ENCODE results near the gene MED20.
A peak's percentile ranks its signal among the peaks of the same experiment; 100 is the strongest.
"Not testable (repeated sequence)": the region's sequence is repeated elsewhere in the genome, so short reads cannot be mapped to it uniquely, and the experiment has no call there.

The MED20 gene, protein sequence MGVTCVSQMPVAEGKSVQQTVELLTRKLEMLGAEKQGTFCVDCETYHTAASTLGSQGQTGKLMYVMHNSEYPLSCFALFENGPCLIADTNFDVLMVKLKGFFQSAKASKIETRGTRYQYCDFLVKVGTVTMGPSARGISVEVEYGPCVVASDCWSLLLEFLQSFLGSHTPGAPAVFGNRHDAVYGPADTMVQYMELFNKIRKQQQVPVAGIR

GRCh38 chr6:41920921-41921711 is at the start of gene MED20, which contains the start of gene BYSL:
Gene MED20 (minus strand): TSS chr6:41921139. CDS start chr6:41921018, 121 bp downstream.
Gene BYSL (plus strand): TSS chr6:41921499. CDS start chr6:41921563, 64 bp downstream.
- DNase-seq, result peak; percentile 96

- DNase-seq, result peak; percentile 79
Observed at GRCh38 chr6:41970436-41970846, 49.5 kb upstream of the MED20 start.

- no peak for DNase-seq
Observed at GRCh38 chr6:41967312-41968287, 46.7 kb upstream of the MED20 start.

- DNase-seq, result no peak
Observed at GRCh38 chr6:41966961-41967311, 46.0 kb upstream of the MED20 start.

DNA sequence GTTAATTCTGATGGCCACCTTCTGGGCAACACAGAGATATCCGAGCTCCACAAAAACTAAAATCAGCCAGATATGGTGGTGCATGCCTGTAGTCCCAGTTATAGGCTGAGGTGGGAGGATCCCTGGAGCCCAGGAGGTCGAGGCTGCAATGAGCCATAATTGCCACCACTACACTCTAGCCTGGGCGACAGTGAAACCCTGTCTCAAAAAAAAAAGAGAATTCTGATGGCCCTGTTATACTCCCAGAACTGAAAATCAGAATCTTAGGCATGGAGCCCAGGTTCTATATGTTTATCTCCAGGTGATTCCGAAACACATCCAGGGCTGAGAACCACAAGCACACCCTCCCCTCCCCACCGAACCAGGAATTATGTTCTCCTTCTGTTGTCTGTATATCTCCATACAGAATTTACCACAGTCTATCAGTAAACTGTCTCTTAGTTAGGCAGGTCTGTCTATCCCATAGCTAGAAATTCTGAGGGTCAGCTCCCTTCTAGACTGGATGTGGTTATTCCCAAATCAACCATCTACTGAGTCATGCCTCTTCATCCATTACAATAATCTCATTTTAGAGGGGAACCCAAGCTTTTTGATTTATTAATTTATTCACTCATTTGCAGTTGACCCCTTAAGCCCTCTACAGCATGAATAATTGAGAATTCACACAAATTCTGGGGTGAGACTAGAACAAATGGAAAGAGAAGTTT is 45.4 kb upstream of the MED20 start:
- DNase-seq, result no peak

DNA sequence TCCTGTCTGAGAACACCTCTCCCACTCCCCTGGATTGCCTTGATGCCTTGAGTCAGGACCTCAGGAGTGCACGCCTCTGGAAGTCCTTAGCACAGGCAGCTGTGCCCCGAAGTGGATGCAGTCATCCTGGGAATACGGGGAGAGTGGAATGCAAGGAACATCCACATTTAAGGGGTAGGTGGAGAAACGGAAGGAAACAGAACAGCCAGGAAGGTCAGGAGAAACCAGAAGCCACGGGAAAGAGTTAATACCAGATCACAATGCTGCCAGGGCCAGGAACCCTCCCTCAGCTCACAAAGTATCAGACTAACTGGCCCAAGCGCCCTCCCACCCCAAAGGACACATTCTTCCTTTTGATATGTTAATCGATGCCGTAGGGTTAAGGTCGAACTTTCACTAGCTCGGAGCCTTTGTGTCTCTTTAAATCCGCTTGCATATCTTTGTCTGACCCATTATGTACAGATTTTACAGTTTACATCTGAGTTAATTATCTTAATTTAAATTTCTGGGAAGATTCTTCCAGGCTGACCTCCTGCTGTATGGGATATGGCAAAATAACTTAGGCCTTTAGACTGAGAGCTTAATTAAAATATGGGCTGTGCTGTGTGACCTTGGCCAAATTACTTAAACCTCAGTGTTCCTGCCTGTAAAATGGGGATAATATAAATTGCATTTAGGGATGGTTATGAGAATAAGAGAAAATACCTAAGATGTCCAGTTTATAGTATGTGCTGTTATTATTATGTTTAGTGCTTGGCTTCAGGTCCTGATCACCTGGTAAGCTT is 44.7 kb upstream of the MED20 start:
- no peak for DNase-seq

GRCh38 chr6:41964201-41964887 is 43.4 kb upstream of the MED20 start:
- peak; percentile 37 for DNase-seq

GRCh38 chr6:41963371-41963770 is 42.4 kb upstream of the MED20 start:
- no peak for DNase-seq

DNA sequence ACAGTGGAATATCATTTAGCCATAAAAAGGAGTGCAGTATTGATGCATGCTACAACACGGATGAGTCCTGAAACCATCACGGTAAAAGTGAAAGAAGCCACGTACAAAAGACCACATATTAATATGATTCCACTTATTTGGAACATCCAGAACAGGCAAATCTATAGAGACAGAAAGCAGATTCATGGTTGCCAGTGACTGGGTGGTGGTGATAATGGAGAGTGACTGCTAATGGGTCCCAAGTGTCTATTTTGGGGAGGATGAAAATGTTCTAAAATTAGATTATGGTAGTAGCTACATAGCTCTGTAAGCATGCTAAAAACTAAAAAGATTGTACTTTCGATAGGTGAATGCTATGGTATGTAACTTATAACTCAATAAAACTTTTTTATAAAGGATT is 39.1 kb upstream of the MED20 start:
- no peak for DNase-seq

DNA sequence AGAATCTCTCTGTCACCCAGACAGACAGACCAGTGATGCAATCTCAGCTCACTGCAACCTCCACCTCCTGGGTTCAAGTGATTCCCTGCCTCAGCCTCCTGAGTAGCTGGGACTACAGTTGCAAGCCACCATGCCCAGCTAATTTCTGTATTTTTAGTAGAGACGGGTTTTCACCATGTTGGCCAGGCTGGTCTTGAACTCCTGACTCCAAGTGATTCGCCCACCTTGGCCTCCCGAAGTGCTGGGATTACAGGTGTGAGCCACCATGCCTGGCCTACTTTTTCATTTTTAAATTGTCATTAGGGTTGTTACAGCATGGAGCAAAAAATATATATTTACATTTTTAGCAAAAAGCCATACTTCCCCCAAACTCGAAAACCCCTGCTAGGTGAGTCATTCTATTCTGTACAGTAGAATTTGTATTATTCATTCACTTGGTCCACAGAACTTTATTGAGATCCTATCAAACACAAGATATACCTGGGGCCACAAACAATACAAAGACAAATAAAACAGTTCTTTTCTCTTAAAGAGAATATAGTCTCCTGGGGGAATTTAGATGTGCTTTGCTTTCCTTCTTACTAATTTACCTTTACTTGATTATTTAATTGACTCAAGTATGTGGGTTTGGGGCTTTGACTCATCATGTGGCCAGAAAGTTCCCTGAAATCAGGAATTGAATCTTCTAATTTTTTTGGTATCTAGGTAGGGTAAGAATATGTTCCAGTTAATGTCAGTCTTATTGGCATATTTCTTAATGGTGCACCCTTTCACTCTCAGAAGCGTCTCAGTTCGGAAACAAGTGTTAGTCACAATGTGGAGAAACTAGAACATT is 37.3 kb upstream of the MED20 start:
- DNase-seq, result peak; percentile 54

GRCh38 chr6:41957117-41957516 is 36.2 kb upstream of the MED20 start:
- no peak for DNase-seq

DNA sequence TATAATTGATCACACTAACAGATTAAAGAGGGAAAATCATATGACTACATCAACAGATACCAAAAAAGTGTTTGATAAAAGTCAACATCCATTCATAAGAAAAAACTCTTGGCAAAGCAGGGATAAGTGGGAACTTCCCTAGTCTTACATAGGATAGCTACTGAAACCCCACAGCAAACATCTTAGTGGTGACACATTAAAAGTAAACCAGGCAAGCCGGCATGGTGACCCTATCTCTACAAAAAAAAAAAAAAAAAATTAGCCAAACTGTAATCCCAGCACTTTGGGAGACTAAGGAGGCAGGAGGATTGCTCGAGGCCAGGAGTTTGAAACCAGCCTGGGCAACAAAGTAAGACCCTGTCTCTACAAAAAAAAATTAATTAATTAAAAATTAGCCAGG is 34.5 kb upstream of the MED20 start:
- no peak for DNase-seq

DNA sequence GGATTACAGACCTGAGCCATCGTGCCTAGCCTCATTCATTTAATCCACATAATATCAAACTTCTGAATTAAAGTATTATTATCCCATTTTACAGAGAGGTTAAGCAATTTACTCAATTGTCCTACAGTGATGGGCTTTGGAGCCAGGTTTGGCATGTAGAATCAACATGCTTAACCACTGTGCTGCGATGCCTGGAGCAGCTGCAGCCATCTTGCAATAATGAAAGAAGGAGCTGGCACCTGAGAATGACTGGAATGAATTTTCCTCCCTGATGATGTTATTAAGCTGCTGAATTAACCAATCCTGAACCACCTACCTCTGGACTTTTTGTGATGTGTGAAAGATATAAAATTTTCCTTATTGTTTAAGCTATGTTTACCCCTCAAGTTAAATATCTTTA is 33.7 kb upstream of the MED20 start:
- no peak for DNase-seq

DNA sequence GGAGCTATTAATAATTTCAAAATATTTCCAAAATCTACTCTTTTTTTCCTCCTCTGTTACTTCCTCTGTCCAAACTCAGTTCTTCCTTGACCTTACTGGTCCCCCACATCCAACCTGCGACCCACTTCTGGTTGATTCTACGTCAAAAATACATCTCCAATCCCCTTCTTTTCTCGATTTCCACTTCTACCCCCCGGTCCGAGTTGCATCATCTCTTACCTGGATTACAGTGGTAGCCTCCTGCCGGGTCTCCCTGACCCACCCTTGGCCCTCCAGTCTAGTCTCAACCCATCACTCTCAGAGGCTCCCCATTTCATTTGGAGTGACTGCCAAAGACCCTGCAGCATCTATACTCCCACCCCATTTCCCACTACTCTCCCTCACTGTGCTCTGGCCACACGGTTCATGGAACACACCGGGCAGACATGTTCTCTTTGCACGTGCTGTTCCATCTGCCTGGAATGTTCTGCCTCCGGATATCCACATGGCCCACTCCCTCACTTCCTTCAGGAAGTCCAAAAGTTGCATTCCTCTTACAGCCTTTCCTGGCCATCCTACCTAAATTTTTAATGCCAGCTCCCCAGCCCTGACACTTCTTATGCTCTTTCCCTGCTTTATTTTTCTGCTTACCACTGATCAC is 26.8 kb upstream of the MED20 start:
- no peak for DNase-seq

DNA sequence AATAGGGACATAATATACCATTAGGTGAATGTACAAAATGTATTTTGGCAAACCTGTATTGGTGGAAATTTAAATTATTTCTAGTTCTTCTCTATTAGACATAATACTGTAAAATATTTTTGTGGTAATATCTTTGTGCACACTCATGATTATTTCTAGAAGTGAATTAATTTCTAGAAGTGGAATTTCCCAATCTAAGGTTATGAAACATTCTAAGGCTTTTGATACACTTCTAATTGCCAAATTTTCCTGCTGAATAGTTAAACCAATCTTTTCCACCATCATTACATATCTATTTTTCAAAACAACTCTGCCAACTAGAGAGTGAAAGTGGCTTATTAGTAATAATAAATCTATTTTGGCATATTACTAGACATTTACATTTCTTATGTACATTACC is 22.5 kb upstream of the MED20 start:
- DNase-seq, result no peak

DNA sequence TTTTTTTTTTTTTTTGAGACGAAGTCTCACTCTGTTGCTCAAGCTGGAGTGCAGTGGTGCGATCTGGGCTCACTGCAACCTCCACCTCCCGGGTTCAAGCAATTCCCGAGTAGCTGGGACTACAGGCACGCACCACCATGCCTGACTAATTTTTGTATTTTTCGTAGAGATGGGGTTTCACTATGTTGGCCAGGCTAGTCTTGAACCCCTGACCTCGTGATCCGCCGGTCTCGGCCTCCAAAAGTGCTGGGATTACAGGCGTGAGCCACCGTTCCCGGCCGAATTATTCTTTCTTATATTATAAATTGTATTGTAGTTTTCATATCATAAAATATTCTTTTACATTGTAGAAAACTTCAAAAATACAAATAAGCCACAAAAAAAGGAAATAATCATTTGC is 21.9 kb upstream of the MED20 start:
- not testable (repeated sequence) for DNase-seq

DNA sequence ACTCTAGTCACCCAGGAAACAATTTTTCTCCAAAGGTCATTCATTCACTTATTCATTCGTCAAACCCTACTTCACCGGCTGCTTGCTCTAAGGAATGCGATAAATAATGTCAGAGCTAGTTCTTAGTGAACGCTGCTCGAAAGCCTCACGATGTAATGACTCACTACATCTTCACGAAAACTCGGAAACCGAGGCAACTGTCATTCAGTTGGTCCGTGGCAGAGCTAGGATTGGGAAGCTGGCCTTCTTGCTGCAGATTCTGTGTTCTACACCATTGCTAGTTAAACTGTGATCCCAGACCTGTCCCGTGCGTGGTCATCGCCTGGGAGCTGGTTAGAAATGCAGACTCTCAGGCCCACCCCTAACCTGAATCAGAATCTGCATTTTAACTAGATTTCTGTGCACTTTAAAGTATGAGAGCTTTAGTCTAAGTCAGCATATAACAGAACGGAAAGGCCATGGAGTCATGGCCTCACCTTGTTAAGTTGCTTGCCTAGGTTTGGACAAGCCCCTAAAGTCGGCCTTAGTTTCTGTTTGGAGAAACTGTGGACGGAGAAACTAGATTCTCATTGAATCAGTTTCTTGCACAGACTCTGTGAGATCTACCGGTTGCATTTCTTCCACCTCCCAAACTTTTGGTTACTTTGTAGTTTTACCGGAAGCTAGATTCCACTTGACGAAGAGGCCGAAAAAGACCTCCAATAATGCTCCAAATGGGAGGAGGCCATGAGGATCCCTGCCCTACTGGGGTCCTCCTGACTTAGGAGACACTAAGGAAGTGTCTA is 21.3 kb upstream of the MED20 start:
- DNase-seq, result no peak

DNA sequence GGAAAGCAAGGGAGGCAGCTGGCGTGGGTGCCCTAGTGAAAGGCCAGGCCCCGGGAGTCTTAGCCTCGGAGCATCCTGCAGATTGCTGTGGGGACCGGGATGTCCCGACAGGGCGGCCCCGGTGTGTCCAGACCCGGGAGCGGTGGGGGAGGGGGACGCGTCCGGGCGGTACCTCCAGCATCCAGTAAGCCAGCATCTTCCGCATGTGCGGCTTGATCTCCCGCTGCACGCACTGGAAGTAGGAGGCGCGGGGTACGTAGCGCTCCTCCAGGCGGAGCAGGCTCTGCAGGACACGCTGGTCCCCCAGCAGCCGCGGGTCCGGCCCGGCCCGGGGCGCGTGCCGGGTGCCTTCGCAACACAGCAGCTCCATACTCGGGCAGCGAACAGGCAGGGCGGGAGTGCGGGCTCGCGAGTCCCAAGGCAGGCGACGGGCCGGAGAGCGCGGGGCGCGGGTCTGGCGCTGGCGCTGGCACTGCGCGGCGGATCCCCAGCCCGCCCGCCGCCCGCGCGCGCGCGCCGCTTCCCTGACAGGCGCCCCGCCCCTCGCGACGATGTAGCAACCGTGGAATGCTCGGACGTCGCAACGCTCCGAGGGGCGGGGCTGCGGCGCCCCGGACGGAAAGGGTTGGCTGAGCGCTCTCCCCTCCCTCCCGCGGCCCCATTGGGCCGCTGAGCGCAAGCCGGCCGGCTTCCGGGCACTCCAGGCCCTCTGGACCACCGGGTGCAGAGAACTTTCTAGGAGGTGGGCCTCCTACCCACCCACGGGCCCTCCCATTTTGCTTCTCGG is 20.5 kb upstream of the MED20 start, which contains the start of gene CCND3:
CCND3 (minus strand) TSS at position 529 of the 787 bp plus-strand sequence; CDS start at position 370, 159 bp downstream.
- DNase-seq, result peak; percentile 95
